K562 (cell line): ENCODE results near the gene TAPBPL. TPM values are rescaled to one million over a fixed set of nuclear protein-coding genes. Genes with fewer than 3 reads are reported as not detected.

Source experiments
- BRF1 ChIP-seq: IDR thresholded peaks from 3 replicates; pipeline ENCODE4 v1.6.1; 2011; ENCODE audit warnings: borderline replicate concordance, mild to moderate bottlenecking; ENCODE audit not compliant: insufficient read length; ENCODE audit errors: extremely low read depth
- CREB1 ChIP-seq, 2 experiments: sonication (generic) in 1 of 2; formaldehyde crosslinking in 1 of 2; IDR thresholded peaks; 2 replicates each; pipeline versions ENCODE4 v1.6.1 to v1.8.0; 2012 to 2022; ENCODE audit warnings: inconsistent platforms in 1 of 2, mild to moderate bottlenecking in 1 of 2, missing genetic modification reagents in 1 of 2, moderate library complexity in 1 of 2
- CSDE1 ChIP-seq, 2 experiments: fragments of 450-650 bp; IDR thresholded peaks; 2 replicates each; pipeline ENCODE4 v1.6.1; 2016; ENCODE audit warnings: mild to moderate bottlenecking in 1 of 2
- DACH1 ChIP-seq: fragments of 450-650 bp; IDR thresholded peaks from 2 replicates; pipeline ENCODE4 v1.6.1; 2018; ENCODE audit not compliant: partially characterized antibody
- DMBX1 ChIP-seq: fragments of 250-450 bp; sonication (Bioruptor Pico); IDR thresholded peaks from 2 replicates; pipeline ENCODE4 v1.8.0; 2022; ENCODE audit warnings: inconsistent platforms, mild to moderate bottlenecking, moderate library complexity, borderline replicate concordance
- DNMT1 ChIP-seq: fragments of 450-650 bp; IDR thresholded peaks from 2 replicates; pipeline ENCODE4 v1.6.1; 2016; ENCODE audit warnings: antibody characterized with exemption, mild to moderate bottlenecking
- E2F5 ChIP-seq: sonication (generic); formaldehyde crosslinking; IDR thresholded peaks from 2 replicates; pipeline ENCODE4 v1.8.0; 2022; ENCODE audit warnings: mild to moderate bottlenecking, missing genetic modification reagents
- HEY1 ChIP-seq: fragments of 250-450 bp; sonication (Bioruptor Pico); IDR thresholded peaks from 2 replicates; pipeline ENCODE4 v1.5.0; 2020; ENCODE audit warnings: mild to moderate bottlenecking, moderate library complexity, borderline replicate concordance
- PHF21A ChIP-seq: fragments of 450-650 bp; IDR thresholded peaks from 2 replicates; pipeline ENCODE4 v1.6.1; 2017; ENCODE audit warnings: low read depth, borderline replicate concordance
- SMARCE1 ChIP-seq: fragments of 450-650 bp; IDR thresholded peaks from 2 replicates; pipeline ENCODE4 v1.7.1; 2016; ENCODE audit warnings: mild to moderate bottlenecking
- SREBF1 ChIP-seq: fragments of 150-350 bp; IDR thresholded peaks from 2 replicates; pipeline ENCODE4 v1.6.1; 2014; ENCODE audit warnings: antibody characterized with exemption, low read depth, low read length, borderline replicate concordance
- SRSF1 ChIP-seq: fragments of 200-400 bp; formaldehyde crosslinking; IDR thresholded peaks from 2 replicates; pipeline ENCODE4 v1.6.1; 2017; ENCODE audit warnings: mild to moderate bottlenecking, low read depth, low read length, moderate library complexity
- ZBTB33 ChIP-seq: sonication (generic); formaldehyde crosslinking; IDR thresholded peaks from 2 replicates; pipeline ENCODE4 v1.8.1; 2023; ENCODE audit warnings: mild to moderate bottlenecking, missing genetic modification reagents
- ZBTB8A ChIP-seq: fragments of 450-650 bp; IDR thresholded peaks from 2 replicates; pipeline ENCODE4 v1.6.1; 2018; ENCODE audit warnings: mild to moderate bottlenecking, moderate library complexity; ENCODE audit not compliant: partially characterized antibody
- ZNF384 ChIP-seq: IDR thresholded peaks from 2 replicates; pipeline ENCODE4 v1.6.1; 2012; ENCODE audit warnings: low read depth, low read length, improper control_type of control experiment
- polyA plus RNA-seq, 8 experiments: library from polyadenylated mRNA; depleted of rRNA in 4 of 8; stranded (reverse) in 5 of 8; unstranded in 3 of 8; fragments of >200 nt; fragmentation: Nextera tagmentation in 2 of 8; fragmentation: Illumina TruSeq in 1 of 8; extraction: Ambion mirVana in 2 of 8; extraction: Trizol in 1 of 8; gene quantifications; 2 replicates each; pipeline versions ENCODE4 v1.2.1 to v1.2.3, GENCODE V29; 2011 to 2014; ENCODE audit warnings: inconsistent platforms in 1 of 8, missing spikeins in 1 of 8
- total RNA-seq, 7 experiments: library from RNA; depleted of rRNA in 6 of 7; stranded (reverse); fragments of >200 nt in 6 of 7; fragmentation: Illumina TruSeq in 2 of 7; extraction: Trizol in 2 of 7; gene quantifications; 2 replicates each; pipeline versions ENCODE4 v1.2.1 to v1.2.3, GENCODE V29; 2011 to 2021; ENCODE audit warnings: low replicate concordance in 1 of 7
- TF ChIP-seq, protein P1 (sequence below), 3 experiments: fragments of 200-800 bp in 1 of 3; fragments of 250-450 bp in 1 of 3; fragments of 450-650 bp in 1 of 3; sonication (Bioruptor Pico) in 1 of 3; sonication (Bioruptor generic) in 1 of 3; formaldehyde crosslinking in 1 of 3; IDR thresholded peaks; 2 replicates each; pipeline versions ENCODE4 v1.6.1 to v1.8.0; 2016 to 2022; ENCODE audit warnings: mild to moderate bottlenecking in 2 of 3, missing genetic modification characterization in 2 of 3, missing compliant biosample characterization in 1 of 3, moderate library complexity in 1 of 3
- TF ChIP-seq, protein P2 (sequence below): fragments of 250-450 bp; sonication (Bioruptor Pico); IDR thresholded peaks from 2 replicates; pipeline ENCODE4 v1.5.0; 2021; ENCODE audit warnings: mild to moderate bottlenecking, borderline replicate concordance

Gene TAPBPL
- total and polyA plus RNA-seq, 9 of the 15 experiments (the other 6 are each of a cell fraction or from before 2014, with no cell fraction given): 0.29 to 1.6 (median 0.45) TPM

GRCh38 chr12:6430124-6430989, 21.5 kb upstream of the TAPBPL start (continued):
- no peak for TF ChIP-seq E2F5 (CRISPR knock-in tag)
- TF ChIP-seq CREB1 (IDR thresholded peaks at IDR 0.05): no peak
- TF ChIP-seq CREB1 (CRISPR knock-in tag; IDR thresholded peaks at IDR 0.05): no peak
- TF ChIP-seq ZNF384: no peak
- no peak for TF ChIP-seq PHF21A
- TF ChIP-seq SMARCE1: peak; percentile 88
- TF ChIP-seq DNMT1: no peak; the same call in 1 of the 2 replicates
- TF ChIP-seq HEY1 (CRISPR knock-in tag): no peak
- no peak for TF ChIP-seq ZBTB8A
- TF ChIP-seq DACH1: no peak
- no peak for TF ChIP-seq DMBX1
- TF ChIP-seq, protein P1, sequence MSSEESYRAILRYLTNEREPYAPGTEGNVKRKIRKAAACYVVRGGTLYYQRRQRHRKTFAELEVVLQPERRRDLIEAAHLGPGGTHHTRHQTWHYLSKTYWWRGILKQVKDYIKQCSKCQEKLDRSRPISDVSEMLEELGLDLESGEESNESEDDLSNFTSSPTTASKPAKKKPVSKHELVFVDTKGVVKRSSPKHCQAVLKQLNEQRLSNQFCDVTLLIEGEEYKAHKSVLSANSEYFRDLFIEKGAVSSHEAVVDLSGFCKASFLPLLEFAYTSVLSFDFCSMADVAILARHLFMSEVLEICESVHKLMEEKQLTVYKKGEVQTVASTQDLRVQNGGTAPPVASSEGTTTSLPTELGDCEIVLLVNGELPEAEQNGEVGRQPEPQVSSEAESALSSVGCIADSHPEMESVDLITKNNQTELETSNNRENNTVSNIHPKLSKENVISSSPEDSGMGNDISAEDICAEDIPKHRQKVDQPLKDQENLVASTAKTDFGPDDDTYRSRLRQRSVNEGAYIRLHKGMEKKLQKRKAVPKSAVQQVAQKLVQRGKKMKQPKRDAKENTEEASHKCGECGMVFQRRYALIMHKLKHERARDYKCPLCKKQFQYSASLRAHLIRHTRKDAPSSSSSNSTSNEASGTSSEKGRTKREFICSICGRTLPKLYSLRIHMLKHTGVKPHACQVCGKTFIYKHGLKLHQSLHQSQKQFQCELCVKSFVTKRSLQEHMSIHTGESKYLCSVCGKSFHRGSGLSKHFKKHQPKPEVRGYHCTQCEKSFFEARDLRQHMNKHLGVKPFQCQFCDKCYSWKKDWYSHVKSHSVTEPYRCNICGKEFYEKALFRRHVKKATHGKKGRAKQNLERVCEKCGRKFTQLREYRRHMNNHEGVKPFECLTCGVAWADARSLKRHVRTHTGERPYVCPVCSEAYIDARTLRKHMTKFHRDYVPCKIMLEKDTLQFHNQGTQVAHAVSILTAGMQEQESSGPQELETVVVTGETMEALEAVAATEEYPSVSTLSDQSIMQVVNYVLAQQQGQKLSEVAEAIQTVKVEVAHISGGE (CRISPR knock-in tag; IDR thresholded peaks at IDR 0.05): no peak
- no peak for TF ChIP-seq BRF1
- TF ChIP-seq CSDE1 (IDR thresholded peaks at IDR 0.05): no peak
- no peak for TF ChIP-seq ZBTB33 (CRISPR knock-in tag)
- TF ChIP-seq, protein P2, sequence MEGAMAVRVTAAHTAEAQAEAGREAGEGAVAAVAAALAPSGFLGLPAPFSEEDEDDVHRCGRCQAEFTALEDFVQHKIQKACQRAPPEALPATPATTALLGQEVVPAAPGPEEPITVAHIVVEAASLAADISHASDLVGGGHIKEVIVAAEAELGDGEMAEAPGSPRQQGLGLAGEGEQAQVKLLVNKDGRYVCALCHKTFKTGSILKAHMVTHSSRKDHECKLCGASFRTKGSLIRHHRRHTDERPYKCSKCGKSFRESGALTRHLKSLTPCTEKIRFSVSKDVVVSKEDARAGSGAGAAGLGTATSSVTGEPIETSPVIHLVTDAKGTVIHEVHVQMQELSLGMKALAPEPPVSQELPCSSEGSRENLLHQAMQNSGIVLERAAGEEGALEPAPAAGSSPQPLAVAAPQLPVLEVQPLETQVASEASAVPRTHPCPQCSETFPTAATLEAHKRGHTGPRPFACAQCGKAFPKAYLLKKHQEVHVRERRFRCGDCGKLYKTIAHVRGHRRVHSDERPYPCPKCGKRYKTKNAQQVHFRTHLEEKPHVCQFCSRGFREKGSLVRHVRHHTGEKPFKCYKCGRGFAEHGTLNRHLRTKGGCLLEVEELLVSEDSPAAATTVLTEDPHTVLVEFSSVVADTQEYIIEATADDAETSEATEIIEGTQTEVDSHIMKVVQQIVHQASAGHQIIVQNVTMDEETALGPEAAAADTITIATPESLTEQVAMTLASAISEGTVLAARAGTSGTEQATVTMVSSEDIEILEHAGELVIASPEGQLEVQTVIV: no peak
- no peak for TF ChIP-seq SRSF1
- TF ChIP-seq SREBF1: no peak
